Cardiac fibroblast (primary cell): ENCODE results near the gene HOXD9.

Source experiments
- DNase-seq, 2 donors: peaks; one replicate each; pipeline versions ENCODE4 v3.0.0 to v3.0.0-alpha.2; 2010; ENCODE audit warnings: low read depth in 2 of 2
- H3K4me3 ChIP-seq, 2 donors: replicated peaks in 1 of 2; 1 replicate in 1 of 2; 2 replicates in 1 of 2; pipeline ENCODE4 v1.5.1; 2011; ENCODE audit warnings: low read depth in 2 of 2, low read length in 2 of 2, mild to moderate bottlenecking in 2 of 2, moderate library complexity in 1 of 2
- TF ChIP-seq, protein P1 (sequence below): IDR thresholded peaks from one replicate; pipeline ENCODE4 v1.5.1; 2011; ENCODE audit warnings: low read depth, mild to moderate bottlenecking, low read length, inconsistent platforms

Gene HOXD9

DNA sequence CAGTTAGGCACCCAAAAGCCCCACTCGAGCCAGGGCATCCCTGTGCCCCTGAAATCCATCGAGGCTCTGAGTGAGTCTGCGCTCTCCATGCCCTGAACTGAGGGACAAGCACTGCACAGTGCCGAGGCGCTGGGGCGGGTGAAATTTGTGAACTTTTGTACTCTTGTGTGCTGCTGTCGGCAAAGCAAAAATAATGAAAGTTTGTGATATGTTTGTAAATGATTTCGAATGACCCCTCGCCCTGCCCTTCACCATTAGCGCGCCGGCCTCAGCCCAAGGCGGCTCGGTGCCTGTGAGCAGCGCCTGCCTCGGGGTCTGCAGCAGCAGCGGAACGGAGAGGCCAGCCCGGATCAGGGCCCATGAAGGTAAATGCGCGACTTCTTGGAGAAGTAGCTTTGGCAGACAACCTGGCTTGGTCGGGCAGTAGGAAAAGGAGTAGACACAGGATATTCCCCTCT, 27.0 kb downstream of the HOXD9 start:
- TF ChIP-seq, protein P1, sequence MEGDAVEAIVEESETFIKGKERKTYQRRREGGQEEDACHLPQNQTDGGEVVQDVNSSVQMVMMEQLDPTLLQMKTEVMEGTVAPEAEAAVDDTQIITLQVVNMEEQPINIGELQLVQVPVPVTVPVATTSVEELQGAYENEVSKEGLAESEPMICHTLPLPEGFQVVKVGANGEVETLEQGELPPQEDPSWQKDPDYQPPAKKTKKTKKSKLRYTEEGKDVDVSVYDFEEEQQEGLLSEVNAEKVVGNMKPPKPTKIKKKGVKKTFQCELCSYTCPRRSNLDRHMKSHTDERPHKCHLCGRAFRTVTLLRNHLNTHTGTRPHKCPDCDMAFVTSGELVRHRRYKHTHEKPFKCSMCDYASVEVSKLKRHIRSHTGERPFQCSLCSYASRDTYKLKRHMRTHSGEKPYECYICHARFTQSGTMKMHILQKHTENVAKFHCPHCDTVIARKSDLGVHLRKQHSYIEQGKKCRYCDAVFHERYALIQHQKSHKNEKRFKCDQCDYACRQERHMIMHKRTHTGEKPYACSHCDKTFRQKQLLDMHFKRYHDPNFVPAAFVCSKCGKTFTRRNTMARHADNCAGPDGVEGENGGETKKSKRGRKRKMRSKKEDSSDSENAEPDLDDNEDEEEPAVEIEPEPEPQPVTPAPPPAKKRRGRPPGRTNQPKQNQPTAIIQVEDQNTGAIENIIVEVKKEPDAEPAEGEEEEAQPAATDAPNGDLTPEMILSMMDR = no peak
- no peak for DNase-seq
- no peak overlapping the region for H3K4me3 ChIP-seq

DNA sequence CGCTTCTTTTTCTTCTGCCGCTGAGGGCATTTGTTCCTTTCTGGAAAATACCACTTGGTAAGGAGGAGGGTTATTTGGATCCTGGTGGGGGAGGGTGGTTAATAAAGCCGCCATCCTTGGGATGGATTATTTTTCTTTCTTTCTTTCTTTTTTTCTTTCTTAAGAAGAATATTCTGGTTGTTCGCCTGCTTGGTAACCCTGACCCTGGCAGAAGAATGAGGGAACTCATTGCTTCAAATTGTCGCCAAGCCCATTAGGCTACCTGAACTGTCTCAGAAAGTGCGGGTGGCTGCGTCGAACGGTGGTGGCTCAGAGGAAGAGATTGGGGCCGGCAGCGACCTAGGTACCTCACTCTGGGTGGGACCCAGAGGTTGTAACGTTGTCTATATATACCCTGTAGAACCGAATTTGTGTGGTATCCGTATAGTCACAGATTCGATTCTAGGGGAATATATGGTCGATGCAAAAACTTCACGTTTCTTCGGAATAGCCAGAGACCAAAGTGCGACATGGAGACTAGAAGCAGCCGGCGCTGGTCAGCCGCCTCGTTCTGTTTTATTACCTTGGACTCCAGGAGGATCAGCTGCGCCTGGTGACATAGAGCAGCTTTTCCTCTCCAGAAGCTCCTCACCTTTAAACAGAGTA, 27.5 kb downstream of the HOXD9 start:
- no peak overlapping the region for H3K4me3 ChIP-seq
- TF ChIP-seq, protein P1 = no peak
- DNase-seq = no peak

DNA sequence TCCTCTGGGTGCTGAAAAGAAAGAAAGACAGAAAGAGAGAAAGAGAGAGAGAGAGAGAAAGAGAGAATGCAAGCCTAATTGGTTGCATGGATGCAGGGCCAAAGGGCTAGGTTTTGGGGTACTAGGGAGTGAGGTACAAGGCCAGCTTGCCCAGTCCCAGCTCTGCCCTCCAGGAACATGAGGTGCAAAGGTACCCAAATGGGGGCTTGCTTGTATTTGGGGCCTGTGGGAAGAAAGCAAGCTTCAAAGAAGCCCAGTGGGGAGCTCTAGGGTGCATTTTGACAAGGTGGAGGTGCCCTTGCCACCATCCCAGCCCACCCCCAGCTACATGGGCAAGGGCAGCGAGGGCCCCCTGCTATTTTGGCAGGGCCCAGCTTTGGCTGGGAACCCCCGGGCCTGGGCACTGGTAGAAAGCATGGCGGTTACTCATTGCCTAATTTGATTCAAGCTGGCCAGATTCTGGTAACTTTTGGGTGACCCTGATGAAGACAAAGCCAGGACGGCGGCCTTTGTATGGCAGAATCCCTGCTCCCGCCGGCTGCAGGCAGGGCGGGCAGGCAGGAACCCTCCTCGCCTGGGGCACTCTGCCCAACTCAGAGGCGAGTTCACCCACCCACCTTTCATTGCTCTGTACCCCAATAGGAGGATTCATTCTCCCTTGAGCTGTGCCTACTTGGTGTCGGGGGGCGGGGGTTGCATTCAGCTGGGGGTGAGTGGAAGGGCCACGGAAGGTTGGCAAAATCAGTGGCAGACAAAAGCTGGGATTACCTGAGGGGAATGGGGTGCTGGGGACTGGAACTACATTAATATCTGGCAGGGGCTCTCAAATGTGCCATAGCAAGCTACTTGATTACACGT, 28.3 kb downstream of the HOXD9 start:
- TF ChIP-seq, protein P1 = no peak
- no peak for DNase-seq
- H3K4me3 ChIP-seq = no peak overlapping the region

DNA sequence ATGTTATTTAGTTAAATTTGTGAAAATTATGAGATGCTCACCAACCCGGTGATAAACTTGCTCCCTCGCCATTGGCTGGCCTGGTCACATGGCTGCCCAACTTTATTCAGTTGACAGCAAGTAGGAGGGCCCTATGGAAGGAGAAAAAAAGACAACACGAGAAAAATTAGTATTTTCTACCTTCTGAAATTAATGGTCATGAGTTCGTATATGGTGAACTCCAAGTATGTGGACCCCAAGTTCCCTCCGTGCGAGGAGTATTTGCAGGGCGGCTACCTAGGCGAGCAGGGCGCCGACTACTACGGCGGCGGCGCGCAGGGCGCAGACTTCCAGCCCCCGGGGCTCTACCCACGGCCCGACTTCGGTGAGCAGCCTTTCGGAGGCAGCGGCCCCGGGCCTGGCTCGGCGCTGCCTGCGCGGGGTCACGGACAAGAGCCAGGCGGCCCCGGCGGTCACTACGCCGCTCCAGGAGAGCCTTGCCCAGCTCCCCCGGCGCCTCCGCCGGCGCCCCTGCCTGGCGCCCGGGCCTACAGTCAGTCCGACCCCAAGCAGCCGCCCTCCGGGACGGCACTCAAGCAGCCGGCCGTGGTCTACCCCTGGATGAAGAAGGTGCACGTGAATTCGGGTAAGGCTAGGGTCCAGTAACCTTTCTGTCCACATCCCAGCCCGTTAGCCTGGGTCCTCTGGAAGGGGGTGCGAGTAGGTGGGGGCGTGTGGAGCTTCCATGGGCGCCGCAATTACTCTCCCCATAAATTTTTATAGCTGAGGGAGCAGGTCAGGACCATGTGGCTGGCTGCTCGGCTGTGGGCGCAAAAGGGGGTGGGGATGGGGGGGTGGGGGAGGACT, 29.1 kb downstream of the HOXD9 start, which contains the start of gene HOXD4:
Gene HOXD4, plus strand, starts transcription at position 109 of the 846 bp plus-strand sequence. Its CDS starts 84 bp downstream, at position 193.
- TF ChIP-seq, protein P1 = no peak
- H3K4me3 ChIP-seq = no peak within 1 kb of the TSS

DNA sequence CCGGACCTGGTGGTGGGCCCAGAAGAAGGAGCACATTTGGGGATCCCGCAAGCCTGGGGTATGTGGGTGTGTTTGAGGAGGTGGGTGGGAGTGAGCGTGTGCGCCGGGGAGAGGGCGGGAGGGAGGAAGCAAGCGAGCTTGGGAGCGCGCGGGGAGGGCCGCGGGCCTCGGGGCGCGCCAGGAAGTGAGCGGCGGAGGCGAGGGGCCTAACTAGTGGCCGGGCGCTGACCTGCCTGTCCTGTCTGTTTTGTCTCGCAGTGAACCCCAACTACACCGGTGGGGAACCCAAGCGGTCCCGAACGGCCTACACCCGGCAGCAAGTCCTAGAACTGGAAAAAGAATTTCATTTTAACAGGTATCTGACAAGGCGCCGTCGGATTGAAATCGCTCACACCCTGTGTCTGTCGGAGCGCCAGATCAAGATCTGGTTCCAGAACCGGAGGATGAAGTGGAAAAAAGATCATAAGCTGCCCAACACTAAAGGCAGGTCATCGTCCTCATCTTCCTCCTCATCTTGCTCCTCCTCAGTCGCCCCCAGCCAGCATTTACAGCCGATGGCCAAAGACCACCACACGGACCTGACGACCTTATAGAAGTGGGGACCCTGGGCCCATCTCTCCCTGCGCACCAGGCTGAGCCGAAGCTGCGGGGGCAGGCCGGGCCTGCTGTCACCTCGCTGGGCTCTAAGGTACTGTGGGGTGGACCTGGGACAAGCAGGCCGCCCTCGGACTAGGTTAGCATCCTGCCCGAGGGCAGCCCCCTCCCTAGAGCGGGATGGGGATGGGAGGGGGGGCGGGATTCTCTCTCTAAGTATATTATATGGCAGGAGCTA, 30.0 kb downstream of the HOXD9 start:
- no peak for DNase-seq
- TF ChIP-seq, protein P1 = no peak
- H3K4me3 ChIP-seq = no peak overlapping the region

More for the DNA sequence above, 29.1 kb downstream of the HOXD9 start, which contains the start of gene HOXD4:
- no peak for DNase-seq
